ENCODE measurements around the gene NAV2. TPM values are rescaled to one million over a fixed set of nuclear protein-coding genes. Genes with fewer than 3 reads are reported as not detected.

NAV2 gene
- total RNA-seq, 1 donor from 2014 or later: 40.6 TPM

DNA sequence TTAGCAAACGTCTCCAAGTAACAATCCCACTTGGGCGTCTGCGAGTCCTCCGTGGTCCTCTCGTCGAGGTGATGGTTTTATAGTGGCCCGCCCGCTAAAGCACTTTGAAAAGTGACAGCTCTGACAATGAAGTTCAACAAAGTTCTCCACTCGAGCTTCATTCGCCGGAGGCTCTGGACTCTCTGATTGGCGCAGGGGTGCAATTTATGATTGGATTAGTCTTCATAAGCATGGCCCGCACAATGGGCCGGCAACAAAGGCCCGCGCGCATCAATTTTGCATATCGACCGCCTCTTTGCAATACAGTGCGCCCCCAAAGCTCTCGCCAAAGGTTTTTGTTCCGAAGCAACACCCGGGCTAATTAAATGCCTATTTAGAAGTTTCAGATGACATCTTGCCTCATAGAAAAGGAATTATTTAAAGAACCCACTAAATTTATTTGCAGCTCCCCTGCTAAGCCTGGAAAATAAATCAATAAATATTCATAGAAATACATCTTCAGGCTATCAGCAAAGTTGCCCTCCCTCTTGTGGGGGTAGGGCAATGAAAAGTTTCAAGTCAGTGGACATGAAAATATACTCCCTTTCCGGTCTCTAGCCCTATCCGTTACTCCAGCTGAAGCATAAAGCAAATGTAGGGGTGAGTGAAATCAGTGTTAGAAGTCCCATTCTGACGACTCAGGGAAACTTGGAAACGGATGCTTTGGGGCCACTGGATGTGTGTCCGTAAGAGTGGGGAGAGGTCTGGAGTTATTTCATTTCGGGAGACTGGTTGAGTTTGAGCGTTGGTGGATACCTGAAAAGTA, 448.0 kb downstream of the NAV2 start, which contains the start of gene DBX1:
Gene DBX1 (minus strand): TSS at position 51 of the 805 bp plus-strand sequence. CDS start 151 bp downstream, outside the sequence.
- no peak for DNase-seq (ENCODE audit: extremely low read depth, low read depth, low spot score)

DNA sequence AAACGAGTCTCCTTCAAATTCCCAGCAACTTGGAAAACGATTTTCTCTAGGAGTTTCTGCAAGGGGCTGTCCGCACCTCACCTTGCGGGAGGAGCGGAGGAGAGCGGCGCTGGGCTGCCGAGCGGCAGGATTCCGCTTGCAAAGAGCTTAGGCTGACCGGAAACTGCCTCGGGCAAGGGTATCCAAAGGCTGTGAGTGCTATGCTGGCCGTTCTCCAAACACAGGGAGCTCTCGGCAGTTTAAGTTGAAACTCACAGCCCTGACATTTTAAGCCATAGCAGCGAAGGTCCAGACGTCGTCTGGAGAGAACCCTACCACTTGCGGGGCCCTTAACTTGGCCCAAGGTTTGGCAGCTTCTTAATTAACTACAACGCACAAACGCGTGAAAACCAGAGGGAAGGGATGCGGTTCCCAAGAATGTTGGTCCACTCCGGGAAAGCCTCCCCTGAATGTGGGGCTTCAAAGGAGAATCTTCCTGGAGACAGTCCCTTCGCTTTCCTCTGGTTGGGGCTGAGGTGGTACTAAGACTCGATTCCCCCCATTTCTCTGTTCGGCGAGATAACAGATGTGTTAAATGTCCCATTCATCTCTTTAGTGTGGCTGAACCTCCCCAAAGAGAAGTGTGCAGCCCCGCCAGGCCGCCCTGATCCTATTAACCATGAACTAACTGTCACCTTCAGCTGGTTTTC, 448.7 kb downstream of the NAV2 start:
- no peak for DNase-seq (ENCODE audit: extremely low read depth, low read depth, low spot score)

DNA sequence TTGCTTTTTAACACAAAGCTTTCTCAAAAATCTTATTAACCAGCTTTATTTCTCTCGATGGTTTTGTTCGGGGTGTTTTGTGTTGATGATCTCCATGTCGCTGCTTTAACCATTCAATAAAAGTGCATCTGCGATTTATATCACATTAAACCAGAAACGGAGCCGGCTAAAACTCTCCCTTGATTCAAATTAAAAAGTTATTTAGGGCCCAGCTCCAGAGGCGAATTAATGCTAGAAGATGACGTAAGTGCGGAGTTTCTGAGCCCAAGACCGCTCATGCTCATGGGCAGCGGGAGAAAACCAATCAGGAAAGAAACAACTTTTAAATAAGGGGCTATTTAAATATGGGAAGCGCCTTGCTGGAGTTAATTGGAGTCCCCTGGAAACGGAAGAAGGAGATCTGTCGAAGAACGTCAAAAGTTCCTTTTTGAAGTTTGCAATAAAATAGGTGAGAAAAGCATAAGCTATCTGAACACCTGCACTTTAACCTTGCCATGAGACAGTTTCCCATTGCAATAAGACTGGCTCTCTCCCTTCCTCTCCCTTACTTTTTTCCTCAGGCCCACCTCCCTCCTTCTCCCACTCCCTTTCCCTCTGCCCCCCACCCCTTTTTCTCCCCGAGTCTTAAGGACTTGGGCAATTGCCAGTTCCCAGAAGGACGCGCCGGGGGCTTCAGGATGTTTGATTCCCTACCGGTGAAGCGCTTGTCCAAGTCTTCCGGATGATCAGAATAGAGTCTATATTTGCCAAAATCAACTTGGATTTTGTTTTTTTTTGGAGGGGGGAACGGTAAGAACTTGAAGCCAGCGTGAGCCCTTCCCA, 449.5 kb downstream of the NAV2 start:
- DNase-seq (ENCODE audit: extremely low read depth, low read depth, low spot score): no peak

DNA sequence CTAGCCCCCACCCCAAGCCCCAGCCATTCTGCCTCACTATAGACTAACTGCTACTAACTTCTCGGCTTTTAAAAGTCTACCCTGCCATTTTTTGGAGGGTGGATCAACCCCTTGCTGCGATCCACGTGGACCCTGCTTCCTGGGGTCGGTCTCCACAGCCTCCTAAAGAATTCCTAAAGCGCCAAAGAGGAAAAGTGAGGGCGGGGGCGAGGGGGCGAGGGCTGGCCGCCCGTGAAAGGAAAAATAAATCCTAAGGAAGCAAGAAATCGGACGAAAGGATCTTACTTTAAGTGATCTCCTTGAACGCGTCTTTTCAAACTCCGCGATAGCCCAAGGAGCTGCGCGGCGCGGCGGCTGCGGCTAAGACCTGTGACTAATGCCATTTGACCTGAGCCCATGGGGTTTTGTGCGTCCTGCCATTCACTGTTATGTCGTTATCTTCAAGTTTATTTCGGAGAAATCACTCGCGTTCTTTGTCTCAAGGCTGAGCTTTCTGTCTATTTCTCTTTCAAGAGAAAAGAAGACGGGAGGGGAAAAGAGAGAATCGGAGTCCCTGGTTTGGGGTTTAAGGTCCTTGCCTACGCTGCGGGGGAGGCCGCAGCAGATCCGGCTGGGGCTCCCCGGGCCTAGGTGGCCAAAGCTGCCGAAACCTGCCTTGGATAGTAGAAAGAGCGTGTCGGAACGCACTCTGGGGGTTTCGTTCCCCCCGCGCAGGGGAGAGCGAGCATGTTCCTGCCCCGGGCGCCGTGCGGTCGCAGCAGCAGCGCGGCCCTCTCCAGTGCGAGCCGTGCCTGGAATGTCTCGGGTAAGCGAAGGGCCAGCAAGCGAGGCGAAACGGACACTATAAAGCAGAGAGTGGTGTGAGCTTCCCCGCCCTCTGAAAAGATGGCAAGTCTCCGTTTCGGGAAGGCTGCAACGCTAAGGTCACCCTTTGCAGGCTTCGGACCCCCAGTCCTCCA, 450.5 kb downstream of the NAV2 start:
- no peak for DNase-seq (ENCODE audit: extremely low read depth, low read depth, low spot score)

DNA sequence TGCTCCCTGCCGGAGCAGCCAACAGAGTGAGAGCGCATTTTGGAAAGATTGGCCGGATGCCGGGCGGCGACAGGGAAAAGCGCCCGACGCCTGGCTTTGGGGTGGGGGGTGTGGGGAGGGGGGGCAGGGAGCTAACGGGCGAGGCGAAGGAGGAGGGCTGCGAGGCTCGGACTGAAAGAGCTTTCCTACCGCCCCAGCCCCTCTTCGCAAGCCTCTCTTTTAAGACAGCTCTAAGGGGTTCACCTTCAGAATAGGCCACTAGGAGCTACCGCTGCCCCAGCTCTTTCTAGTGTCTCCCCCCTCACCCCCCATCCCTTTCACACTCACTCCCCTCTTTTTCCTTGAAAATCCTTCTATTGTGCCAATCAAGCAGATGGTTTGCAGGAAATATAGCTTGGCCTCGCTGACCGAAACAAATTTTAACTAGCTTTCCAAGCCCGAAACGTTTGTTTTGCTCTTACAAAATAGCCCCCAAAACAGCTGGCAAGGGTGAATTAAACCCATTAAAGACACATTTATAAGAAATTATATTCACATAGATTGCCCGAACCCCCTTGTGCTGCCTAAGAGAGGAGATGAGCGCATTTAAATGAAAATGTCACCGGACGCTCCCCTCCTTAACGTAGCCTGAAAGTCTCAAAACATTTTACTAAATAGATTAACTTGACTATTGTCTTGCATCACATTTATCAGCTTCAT, 451.3 kb downstream of the NAV2 start:
- no peak for DNase-seq (ENCODE audit: extremely low read depth, low read depth, low spot score)
